Measurements from ENCODE around the gene HCN1.

- TF ChIP-seq, protein P1, sequence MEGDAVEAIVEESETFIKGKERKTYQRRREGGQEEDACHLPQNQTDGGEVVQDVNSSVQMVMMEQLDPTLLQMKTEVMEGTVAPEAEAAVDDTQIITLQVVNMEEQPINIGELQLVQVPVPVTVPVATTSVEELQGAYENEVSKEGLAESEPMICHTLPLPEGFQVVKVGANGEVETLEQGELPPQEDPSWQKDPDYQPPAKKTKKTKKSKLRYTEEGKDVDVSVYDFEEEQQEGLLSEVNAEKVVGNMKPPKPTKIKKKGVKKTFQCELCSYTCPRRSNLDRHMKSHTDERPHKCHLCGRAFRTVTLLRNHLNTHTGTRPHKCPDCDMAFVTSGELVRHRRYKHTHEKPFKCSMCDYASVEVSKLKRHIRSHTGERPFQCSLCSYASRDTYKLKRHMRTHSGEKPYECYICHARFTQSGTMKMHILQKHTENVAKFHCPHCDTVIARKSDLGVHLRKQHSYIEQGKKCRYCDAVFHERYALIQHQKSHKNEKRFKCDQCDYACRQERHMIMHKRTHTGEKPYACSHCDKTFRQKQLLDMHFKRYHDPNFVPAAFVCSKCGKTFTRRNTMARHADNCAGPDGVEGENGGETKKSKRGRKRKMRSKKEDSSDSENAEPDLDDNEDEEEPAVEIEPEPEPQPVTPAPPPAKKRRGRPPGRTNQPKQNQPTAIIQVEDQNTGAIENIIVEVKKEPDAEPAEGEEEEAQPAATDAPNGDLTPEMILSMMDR (IDR thresholded peaks at IDR 0.05) = no peak
- no peak for TF ChIP-seq EP300 (IDR thresholded peaks at IDR 0.05)
Observed at GRCh38 chr5:45336464-45336863, 359.7 kb downstream of the HCN1 start.
